NCI-H1930 (cell line): Measurements from ENCODE around the gene MADD.
"Not testable (repeated sequence)": the region's sequence is repeated elsewhere in the genome, so short reads cannot be mapped to it uniquely, and the experiment has no call there.

Experiments used
- DNase-seq, 2 experiments: peaks; one replicate each; lab custom pipeline; 2025; lab: John Stamatoyannopoulos, UW

MADD gene

DNA sequence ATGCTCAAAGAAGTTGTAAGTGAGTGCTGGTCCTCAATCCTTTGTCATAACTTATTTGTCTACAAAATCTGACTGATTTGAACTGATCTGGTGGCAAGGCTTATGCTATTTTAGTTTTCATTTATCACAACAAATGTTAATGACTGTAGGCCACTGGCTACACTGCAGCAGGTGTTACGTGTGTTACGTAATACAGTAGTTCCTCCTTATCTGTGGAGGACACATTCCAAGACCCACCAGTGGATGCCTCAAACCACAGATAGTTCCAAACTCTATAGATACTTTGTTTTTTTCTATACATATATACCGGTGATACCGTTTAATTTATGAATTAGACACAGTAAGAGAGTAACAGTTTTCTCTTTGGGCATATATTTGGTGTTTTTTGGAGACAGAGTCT, 7.0 kb downstream of the MADD start:
- DNase-seq: no peak

DNA sequence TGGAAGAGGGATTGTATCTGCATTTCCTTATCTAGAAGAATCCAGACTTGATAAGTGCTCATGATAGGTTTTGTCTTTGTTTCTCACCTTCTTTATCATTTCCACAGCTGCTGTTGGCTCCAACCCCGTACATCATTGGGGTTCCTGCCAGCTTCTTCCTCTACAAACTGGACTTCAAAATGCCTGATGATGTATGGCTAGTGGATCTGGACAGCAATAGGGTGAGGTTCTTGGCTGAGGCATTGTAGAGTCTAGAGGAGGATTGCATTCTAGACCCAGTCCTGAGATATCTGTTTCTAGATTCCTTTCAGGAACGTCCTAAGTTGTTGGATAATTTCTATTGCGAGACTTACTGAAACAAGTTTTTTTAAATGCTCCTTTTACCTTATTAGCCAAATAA, 8.1 kb downstream of the MADD start:
- DNase-seq: no peak

DNA sequence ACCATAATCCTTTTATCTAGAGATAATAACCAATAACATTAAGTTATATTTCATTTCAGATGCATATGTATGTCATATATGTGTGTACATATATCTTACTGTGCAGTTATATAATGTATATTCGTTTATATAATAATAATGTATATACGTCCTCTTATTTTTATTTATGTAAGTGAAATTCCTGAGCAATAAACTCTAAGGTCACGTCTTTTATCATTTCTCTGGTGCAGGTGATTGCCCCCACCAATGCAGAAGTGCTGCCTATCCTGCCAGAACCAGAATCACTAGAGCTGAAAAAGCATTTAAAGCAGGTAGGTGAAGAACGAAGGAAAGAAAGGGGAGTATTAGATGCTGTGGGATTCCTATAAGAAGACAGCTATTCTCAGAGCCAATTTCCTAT, 8.8 kb downstream of the MADD start:
- no peak for DNase-seq

DNA sequence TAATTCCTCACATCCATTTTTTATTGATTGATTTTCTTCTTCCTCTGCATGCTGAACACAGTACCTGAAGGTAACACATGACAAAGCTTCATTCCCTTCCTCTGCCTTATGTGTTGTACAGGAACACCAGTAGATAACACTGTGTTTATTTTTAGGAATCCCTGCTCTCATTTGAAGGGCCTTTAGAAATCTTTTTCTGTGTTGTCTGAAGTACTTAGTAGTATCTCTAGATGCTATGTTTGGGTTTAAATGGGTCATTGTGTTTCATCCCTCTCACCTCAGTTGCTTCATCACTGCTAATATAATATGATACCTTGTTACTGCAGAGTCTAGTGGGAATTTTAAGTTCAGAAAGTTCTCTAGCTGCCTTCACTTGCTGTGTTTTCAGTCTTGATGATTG, 10.2 kb downstream of the MADD start:
- no peak for DNase-seq

DNA sequence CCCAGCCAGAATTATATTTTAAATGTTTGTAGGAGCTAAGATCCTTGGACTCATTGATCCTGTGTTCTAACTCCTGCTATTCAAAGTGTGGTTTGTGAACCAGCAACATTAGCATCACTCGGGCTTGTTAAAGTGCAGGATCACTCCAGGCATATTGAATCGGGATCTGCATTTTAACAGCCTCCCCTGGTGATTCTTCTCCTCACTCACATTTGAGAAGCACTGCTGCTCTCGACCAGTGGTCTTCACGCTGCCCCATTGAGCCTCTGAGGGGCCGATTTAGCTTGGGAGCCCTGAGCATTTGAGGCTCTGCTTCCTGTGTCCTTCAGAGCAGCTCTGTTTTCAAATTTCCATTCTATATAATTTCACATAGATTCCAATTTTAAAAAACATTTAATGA, 10.9 kb downstream of the MADD start:
- DNase-seq: no peak

DNA sequence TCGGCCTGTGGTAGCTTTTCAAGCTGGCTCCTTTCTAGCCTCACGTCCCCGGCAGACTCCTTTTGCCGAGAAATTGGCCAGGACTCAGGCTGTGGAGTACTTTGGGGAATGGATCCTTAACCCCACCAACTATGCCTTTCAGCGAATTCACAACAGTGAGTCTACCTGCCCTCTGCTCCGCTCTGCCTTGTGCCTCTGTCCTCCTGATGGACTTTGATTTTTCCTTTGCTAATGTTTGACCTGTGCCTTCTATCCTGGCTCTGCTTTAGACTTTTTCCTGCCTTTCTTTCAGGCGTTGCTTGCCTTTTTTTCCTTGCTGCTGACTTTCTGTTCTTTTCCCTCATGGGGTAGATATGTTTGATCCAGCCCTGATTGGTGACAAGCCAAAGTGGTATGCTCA, 12.5 kb downstream of the MADD start:
- no peak for DNase-seq

DNA sequence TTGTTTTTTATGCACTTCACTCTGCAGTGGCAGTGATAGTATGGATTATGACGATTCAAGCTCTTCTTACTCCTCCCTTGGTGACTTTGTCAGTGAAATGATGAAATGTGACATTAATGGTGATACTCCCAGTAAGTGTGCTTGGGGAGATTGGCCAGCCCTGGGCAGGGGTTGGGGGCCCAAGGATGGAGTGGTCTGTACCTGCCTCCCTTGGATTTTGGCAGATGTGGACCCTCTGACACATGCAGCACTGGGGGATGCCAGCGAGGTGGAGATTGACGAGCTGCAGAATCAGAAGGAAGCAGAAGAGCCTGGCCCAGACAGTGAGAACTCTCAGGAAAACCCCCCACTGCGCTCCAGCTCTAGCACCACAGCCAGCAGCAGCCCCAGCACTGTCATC, 14.2 kb downstream of the MADD start:
- DNase-seq: no peak

DNA sequence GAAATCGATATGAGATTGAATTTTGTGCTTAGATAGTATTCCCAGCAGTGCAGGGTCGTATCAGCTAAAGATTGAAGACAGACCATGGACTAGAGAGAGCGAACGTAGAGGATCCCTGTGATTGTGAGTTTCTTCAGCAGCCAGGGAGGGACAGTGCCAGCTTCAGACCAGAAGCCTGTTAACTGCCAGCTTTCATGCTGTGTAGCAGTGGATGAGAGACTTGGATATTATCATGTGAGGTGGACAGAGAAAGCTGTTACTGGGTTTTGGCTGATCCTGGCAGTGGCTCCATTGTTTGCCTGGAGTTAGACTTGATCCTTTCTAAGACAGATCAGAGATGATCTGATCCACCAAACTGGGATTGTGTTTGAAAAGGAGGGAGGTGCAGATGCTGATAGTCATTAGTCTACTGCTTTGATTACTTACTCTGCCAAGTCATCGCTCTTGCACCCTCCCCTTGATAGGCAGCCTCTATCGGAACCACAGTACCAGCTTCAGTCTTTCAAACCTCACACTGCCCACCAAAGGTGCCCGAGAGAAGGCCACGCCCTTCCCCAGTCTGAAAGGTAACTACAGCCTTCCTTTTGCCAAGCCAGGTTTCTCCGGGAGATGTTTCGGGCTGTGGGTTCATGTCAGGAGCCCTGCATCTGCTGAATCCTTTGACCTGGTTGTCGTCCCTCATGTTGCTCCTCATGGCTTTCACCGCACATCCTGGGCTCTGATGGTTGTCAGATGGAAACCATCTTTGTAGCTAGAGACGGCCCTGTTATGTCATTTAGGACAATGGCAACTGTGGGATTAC, 16.2 kb downstream of the MADD start:
- no peak for DNase-seq

DNA sequence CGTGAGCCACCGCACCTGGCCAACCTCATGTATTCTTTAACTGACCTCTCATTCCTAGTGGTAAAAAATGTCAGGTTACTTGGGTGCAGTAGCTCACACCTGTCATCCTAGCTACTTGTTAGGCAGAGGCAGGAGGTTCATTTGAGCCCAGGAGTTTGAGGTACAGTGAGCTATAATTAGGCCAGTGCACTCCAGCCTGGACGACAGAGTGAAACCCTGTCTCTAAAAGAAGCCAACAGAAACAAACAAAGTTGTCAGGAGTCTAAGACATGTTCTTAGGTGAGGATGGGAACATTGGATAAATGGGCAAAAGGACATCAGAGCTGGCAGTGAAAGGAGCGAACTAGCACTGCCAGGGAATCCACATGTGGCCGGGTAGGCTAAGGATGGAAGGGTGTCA, 18.1 kb downstream of the MADD start:
- no peak for DNase-seq

DNA sequence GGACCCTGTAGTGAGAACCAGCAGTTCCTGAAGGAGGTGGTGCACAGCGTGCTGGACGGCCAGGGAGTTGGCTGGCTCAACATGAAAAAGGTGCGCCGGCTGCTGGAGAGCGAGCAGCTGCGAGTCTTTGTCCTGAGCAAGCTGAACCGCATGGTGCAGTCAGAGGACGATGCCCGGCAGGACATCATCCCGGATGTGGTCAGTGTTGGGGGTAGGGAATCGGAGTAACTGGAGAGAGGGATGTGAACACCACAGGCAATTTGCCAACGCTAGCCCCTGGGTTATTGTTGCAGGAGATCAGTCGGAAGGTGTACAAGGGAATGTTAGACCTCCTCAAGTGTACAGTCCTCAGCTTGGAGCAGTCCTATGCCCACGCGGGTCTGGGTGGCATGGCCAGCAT, 19.9 kb downstream of the MADD start:
- no peak for DNase-seq

DNA sequence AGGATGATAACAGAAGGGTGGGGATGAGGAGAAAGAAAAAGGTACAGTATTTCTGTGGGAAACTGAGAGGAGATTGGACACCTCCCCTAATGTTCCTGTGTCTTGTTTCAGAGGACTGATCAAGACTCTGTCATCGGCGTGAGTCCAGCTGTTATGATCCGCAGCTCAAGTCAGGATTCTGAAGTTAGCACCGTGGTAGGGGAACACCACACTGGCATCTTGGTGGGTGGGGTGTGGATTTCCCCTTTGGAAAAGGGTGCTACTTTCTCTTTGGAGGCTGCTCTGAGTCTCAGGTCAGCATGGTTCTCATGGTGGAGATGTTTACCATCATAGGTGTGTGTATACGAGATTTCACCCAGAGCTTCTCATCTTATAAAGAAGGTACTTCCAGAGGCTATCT, 25.5 kb downstream of the MADD start:
- no peak for DNase-seq

DNA sequence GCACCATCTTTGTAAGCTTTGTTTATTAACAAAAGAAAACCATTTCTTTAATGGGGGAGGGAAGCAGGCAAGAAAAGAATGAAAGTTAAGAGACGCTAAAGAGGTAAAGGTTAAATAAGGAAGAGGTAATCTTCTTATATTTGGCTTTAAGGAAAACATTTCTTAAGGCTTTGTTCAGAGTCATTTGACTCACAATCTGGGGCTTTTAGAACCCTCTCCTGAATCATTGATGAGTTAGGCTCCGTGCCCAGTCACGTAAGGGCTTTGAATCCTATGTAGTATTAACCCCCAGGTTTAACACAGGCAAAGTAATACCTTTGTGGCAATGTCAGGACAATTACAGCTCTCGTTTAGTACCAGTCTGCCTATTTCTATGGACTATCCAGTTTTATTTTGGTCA, 26.1 kb downstream of the MADD start:
- DNase-seq: no peak

DNA sequence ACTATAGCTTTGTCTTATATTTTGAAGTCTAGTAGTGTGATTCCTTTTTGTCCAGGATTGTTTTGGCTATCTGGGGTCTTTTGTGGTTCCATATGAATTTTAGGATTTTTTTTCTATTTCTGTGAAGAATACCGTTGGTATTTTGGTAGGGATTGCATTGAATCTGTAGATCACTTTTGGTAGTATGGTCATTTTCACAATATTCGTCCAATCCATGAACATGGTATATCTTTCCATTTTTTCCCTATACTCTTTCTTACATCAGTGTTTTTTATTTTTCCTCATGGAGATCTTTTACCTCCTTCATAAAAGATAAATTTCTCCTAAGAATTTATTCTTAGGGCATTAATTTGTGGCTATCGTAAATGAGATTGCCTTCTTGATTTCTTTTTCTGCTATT, 29.1 kb downstream of the MADD start:
- DNase-seq: no peak

DNA sequence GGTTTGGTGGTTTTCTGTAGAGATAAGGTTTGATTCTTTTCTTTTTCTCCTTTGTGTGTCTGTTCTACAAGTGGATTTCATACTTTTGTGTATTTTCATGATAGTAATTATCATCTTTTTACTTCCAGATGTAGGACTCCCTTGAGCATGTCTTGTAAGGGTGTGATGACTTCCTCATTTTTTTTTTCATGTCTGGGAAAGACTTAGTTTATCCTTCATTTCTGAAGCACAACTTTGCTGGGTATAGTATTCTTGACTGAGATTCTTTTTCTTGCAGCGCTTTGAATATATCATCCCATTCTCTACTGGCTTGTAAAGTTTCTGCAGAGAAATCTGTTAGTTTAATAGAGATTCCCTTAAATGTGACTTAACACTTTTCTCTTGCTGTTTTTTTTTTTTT, 32.9 kb downstream of the MADD start:
- no peak for DNase-seq

DNA sequence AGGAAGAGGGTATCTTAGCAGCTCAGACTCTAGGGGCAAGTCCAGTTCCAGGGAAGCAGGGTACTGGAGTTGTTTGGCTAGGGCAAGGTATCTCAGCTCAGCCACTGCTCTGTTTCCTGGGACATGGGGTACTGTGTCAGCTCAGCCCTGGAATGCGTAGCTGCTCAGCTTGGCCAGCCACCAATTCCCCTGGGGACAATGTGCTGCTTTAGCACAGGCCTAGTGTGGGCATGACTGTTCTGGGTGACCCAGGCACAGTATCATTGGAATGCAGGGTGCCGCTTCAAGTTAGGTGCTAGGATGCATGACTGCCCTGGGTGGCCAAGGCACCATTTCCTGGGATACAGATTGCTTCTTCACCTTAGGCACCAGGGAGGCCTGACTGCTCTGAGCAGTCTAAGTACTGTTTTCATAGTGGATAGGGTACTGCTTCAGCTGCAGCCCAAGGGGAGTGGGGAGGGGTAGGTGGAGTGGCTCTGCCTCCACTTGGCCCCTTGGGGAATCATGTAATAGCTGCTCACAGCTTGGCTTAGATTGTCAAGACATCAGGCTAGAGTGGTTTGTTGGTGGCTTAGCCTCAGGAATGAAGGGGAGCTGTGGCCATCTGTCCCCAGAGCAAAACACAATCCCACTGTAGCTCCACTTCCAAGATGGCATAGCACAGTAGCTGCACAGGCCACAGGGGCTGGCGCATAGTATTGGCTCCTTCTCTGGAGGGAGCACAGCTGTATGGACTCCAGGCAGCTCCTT, 36.0 kb downstream of the MADD start:
- no peak for DNase-seq

DNA sequence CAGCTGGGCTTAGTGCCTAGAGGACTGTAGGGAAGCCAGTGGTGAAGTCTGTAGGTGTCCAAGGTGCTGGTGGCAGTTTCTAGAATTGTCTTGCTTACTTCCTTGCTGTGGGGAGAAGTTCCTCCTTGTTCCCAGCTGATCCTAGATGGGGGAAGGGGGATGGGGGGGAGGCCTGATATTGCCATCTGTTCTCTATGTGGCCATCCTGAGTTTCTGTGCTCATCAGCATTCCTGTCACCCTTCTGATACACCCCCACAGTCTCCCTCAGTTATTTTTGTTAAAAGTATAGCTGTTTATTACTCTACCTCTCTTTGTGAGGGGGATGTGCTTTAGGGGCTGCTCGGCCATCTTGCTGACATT, 36.5 kb downstream of the MADD start:
- DNase-seq: no peak

DNA sequence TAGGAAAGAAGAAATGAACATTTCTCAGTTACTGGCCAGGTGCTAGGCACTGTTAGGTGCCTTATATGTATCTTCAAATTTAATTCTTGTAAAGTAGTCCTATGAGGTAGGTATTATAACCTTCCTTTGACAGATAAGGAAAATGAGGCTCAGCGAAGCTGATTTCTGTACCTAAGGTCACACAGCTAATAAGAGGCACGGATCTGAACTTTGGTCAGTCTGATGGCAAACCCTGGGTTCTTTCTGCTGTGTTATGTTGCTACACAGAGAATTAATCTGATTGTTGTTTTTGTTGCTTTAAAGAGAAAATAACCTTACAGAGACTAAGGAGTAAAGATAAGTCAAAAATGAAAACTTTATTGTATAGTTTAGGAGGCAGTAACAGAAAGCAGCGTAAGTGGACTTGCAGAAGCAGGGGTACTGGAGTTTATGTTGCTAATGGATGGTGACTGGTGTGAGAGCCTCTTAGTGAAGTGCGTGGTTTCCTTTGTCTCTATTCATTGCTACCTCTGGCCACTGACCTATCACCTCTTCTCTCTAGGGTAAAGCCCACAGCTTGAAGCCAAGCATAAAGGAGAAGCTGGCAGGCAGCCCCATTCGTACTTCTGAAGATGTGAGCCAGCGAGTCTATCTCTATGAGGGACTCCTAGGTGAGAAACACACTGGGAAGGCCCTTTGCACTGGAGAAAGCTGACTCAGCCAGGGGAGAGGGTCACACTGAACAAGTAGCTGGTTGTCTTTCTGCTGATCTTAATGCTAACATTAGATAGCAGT, 38.3 kb downstream of the MADD start:
- no peak for DNase-seq

DNA sequence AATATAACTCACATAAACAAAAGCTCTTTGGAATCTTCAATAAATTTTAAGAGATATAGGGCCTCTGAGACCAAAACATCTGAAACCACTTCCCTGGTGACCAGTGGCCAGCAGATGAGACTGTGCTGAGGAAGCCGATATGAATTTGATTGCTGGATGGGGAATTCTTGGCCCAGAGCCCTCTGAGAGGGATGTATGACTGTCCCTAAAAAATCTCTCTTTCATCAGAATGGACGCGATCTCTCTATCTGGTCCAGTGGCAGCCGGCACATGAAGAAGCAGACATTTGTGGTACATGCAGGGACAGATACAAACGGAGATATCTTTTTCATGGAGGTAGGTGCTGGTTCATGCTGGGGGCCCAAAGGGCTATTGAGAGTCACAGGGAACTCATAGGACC, 45.1 kb downstream of the MADD start:
- no peak for DNase-seq

DNA sequence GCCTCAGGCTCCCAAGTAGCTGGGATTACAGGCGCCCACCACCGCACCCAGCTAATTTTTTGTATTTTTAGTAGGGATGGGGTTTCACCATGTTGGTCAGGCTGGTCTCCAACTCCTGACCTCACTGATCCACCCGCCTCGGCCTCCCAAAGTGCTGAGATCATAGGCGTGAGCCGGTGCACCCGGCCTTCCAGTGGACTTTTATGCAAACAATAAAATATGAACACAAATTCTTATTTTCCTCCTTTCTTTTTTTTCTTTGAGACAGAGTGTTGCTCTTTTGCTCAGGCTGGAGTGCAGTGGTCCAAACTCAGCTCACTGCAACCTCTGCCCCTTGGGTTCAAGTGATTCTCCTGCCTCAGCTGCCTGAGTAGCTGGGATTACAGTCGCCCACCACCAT, 46.6 kb downstream of the MADD start:
- DNase-seq: not testable (repeated sequence)

DNA sequence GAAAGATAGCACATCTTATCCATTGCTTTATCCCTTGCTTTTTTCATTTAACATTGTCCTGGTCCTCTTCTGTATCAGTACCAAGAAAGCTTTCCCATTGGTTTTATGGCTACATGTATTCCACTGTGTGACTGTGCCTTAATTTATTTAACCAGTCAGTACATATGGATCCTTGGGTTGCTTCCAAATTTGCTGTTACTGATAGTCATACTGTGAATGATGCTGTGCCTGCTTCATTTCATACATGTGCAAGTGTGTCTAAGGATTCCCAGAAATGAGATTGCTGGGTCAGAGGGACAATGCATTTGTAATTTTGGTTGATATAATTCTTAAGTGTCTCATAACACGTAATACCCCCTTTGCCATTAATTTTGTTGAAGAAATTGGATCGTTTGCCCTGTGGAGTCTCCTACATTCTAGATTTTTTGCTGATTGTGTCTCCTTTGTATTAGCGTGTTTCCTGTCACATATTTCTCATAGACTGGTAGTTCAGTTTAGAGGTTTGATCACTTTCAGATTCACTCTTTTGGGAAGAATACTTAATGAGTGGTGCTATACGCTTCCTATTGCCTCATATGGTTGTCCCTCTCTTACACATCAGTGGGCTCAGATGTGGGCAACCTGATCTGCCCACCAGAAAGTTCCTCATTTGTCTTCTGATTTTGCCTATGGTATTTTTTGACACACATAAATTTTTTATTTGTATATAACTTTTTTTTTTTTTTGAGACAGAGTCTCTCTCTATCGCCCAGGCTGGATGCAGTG, 47.3 kb downstream of the MADD start:
- no peak for DNase-seq

DNA sequence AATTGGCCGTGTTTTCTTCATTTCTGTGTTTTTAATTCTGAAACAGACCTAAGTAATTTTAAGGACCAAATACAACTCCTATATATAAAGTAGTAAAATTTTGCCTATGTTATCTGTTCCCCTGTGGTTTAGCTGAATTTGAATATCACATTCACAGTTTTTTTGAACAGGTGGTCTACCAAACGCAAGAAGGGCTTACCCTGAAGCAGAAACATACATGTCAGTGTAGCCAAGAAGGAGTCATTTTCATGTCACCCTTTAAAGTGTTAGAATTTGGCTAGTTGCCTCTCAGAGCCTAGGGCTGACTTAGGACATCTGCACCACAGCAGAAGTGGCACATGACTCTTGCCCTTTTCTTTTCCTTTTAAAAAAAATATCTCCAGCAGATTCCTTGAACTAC, 48.2 kb downstream of the MADD start:
- DNase-seq: no peak

DNA sequence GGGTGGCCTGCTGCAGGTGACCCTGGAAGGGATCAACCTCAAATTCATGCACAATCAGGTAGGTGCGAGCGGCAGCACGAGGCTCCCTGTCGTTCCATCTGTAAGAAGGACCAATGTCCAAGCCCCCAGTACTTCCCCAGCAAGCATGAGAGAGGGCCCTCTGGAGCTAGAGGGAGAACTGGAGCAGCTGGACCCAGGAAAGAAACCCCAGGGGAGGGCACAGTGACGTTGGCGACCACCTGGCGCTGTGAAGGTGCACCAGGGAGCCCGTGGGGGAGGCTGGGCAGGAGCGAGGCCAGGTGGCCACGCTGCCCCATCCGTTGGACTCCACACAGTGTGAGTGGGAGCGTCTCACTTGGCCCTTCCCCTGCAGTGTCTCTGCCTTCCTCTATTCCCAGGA, 54.6 kb downstream of the MADD start:
- DNase-seq: no peak
